Loucy (cell line): ENCODE measurements around the gene SAMD4A.

Experiments
- H2AFZ ChIP-seq: fragments of 200-600 bp; sonication (generic); 2 replicates; pipeline ENCODE4 v1.6.0; 2016; ENCODE audit warnings: antibody characterized with exemption, mild to moderate bottlenecking, low read length, moderate library complexity
- H3F3A ChIP-seq: fragments of 200-600 bp; 2 replicates; pipeline ENCODE4 v1.6.0; 2016; ENCODE audit warnings: antibody characterized with exemption, low read depth, mild to moderate bottlenecking
- H3K27me3 ChIP-seq: fragments of 200-600 bp; sonication (generic); 2 replicates; pipeline ENCODE4 v1.6.1; 2014; ENCODE audit warnings: low read length, mild to moderate bottlenecking; ENCODE audit not compliant: insufficient read depth, poor library complexity, severe bottlenecking
- H3K36me3 ChIP-seq: fragments of 200-600 bp; sonication (generic); 2 replicates; pipeline ENCODE4 v1.6.1; 2016; ENCODE audit warnings: low read length; ENCODE audit not compliant: insufficient read depth
- H3K4me1 ChIP-seq: fragments of 200-600 bp; sonication (generic); 2 replicates; pipeline ENCODE4 v1.5.1; 2014; ENCODE audit warnings: low read length, mild to moderate bottlenecking; ENCODE audit not compliant: insufficient read depth, poor library complexity, severe bottlenecking
- H3K4me2 ChIP-seq: fragments of 200-600 bp; sonication (generic); 2 replicates; pipeline ENCODE4 v1.6.0; 2014; ENCODE audit warnings: antibody characterized with exemption, low read length, low read depth, mild to moderate bottlenecking; ENCODE audit not compliant: poor library complexity, severe bottlenecking
- H3K4me3 ChIP-seq: fragments of 200-600 bp; sonication (generic); 2 replicates; pipeline ENCODE4 v1.5.1; 2014; ENCODE audit warnings: low read length, mild to moderate bottlenecking, mixed read lengths; ENCODE audit not compliant: poor library complexity, severe bottlenecking
- H3K79me2 ChIP-seq: fragments of 200-600 bp; sonication (generic); 2 replicates; pipeline ENCODE4 v1.6.1; 2014; ENCODE audit warnings: low read length; ENCODE audit not compliant: insufficient read depth
- H3K9ac ChIP-seq: fragments of 200-600 bp; sonication (generic); 2 replicates; pipeline ENCODE4 v1.6.0; 2014; ENCODE audit warnings: mild to moderate bottlenecking, low read depth, low read length, moderate library complexity; ENCODE audit not compliant: poor library complexity, severe bottlenecking
- H3K9me2 ChIP-seq: fragments of 200-600 bp; sonication (generic); replicated peaks from 2 replicates; pipeline ENCODE4 v1.6.1; 2016; ENCODE audit warnings: low read depth, low read length, mixed read lengths
- H3K9me3 ChIP-seq: fragments of 200-600 bp; sonication (generic); 2 replicates; pipeline ENCODE4 v1.6.1; 2014; ENCODE audit warnings: mild to moderate bottlenecking, antibody characterized with exemption, low read length, low read depth; ENCODE audit not compliant: insufficient read depth
- H4K20me1 ChIP-seq: fragments of 200-600 bp; sonication (generic); 2 replicates; pipeline ENCODE4 v1.6.0; 2014; ENCODE audit warnings: antibody characterized with exemption, low read length, mild to moderate bottlenecking; ENCODE audit not compliant: insufficient read depth, poor library complexity, severe bottlenecking
- EZH2phosphoT487 ChIP-seq: fragments of 200-600 bp; IDR thresholded peaks from 2 replicates; pipeline ENCODE4 v1.6.1; 2018; ENCODE audit warnings: antibody characterized with exemption, mild to moderate bottlenecking, moderate library complexity, borderline replicate concordance
- TF ChIP-seq, protein P1 (sequence below): fragments of 200-600 bp; sonication (generic); conservative IDR thresholded peaks from 2 replicates; pipeline ENCODE4 v1.5.1; 2014; ENCODE audit warnings: mild to moderate bottlenecking, antibody characterized with exemption, low read length

The SAMD4A gene

DNA sequence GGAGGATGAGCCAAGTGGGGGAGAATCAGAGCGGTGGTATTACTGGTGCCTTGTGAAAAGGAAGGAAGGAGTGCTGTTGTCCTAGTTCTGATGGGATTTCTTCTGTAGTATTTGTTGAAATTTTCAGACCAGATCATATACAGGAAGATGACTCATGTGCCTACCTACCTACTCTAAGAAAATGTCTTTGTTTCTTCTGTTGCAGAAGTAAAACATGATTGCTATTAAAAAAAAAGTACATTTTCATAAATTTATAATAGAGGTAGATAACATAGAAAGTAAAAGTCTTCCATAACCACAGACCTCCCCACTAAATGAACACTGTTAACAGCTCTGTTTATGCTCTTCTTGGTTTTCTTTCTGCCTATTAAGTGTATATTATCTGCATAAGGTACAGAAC is 26.9 kb downstream of the SAMD4A start:
- Histone ChIP-seq H3F3A (no peaks in the 10 kb centered on the region), H3K4me3 (no peak overlapping the region), H2AFZ (no peak overlapping the region), H3K36me3 (no peaks in the 10 kb centered on the region), H3K4me2 (peak overlapping the region; percentile 22), H3K9me2 (no peaks in the 10 kb centered on the region), H3K79me2 (no peaks in the 10 kb centered on the region), H3K4me1 (peaks cover 16% of the 10 kb centered on the region), H3K9ac (no peak overlapping the region), H3K27me3 (no peaks in the 10 kb centered on the region), H3K9me3 (no peaks in the 10 kb centered on the region), H4K20me1 (no peaks in the 10 kb centered on the region)
- TF ChIP-seq EZH2phosphoT487, result no peak
- TF ChIP-seq, protein P1, sequence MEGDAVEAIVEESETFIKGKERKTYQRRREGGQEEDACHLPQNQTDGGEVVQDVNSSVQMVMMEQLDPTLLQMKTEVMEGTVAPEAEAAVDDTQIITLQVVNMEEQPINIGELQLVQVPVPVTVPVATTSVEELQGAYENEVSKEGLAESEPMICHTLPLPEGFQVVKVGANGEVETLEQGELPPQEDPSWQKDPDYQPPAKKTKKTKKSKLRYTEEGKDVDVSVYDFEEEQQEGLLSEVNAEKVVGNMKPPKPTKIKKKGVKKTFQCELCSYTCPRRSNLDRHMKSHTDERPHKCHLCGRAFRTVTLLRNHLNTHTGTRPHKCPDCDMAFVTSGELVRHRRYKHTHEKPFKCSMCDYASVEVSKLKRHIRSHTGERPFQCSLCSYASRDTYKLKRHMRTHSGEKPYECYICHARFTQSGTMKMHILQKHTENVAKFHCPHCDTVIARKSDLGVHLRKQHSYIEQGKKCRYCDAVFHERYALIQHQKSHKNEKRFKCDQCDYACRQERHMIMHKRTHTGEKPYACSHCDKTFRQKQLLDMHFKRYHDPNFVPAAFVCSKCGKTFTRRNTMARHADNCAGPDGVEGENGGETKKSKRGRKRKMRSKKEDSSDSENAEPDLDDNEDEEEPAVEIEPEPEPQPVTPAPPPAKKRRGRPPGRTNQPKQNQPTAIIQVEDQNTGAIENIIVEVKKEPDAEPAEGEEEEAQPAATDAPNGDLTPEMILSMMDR, result no peak

- Histone ChIP-seq H3K4me2 (peak overlapping the region; percentile 22), H3K4me1 (peaks cover 16% of the 10 kb centered on the region)
Observed at GRCh38 chr14:54594537-54594936, 27.6 kb downstream of the SAMD4A start.

GRCh38 chr14:54597795-54598443 is 31.0 kb downstream of the SAMD4A start:
- no peaks in the 10 kb centered on the region for H3K27me3 ChIP-seq
- no peaks in the 10 kb centered on the region for H3K9me3 ChIP-seq
- no peak overlapping the region for H3K9ac ChIP-seq
- no peaks in the 10 kb centered on the region for H3F3A ChIP-seq
- no peaks in the 10 kb centered on the region for H3K9me2 ChIP-seq
- TF ChIP-seq EZH2phosphoT487, result no peak
- TF ChIP-seq, protein P1, result no peak
- H3K79me2 ChIP-seq, result no peaks in the 10 kb centered on the region
- H3K4me1 ChIP-seq, result peaks cover 22% of the 10 kb centered on the region
- no peaks in the 10 kb centered on the region for H3K36me3 ChIP-seq
- no peak overlapping the region for H2AFZ ChIP-seq
- H3K4me3 ChIP-seq, result no peak overlapping the region
- H3K4me2 ChIP-seq, result no peak overlapping the region
- no peaks in the 10 kb centered on the region for H4K20me1 ChIP-seq

More at GRCh38 chr14:54594537-54594936, 27.6 kb downstream of the SAMD4A start:
- no peaks in the 10 kb centered on the region for H3K9me3 ChIP-seq
- no peaks in the 10 kb centered on the region for H3K27me3 ChIP-seq
- H3K36me3 ChIP-seq, result no peaks in the 10 kb centered on the region
- no peaks in the 10 kb centered on the region for H4K20me1 ChIP-seq
- H2AFZ ChIP-seq, result no peak overlapping the region
- H3K4me3 ChIP-seq, result no peak overlapping the region
- H3K9me2 ChIP-seq, result no peaks in the 10 kb centered on the region
- H3K79me2 ChIP-seq, result no peaks in the 10 kb centered on the region
- no peak for TF ChIP-seq EZH2phosphoT487
- TF ChIP-seq, protein P1, result no peak
- no peaks in the 10 kb centered on the region for H3F3A ChIP-seq
- H3K9ac ChIP-seq, result no peak overlapping the region
